ENCODE results near the gene TAS2R9.

GRCh38 chr12:10847744-10848143 is 37.8 kb upstream of the TAS2R9 start:
- no peak for TF ChIP-seq CTCF (IDR thresholded peaks at IDR 0.05)
- TF ChIP-seq POLR2A (IDR thresholded peaks at IDR 0.05), result no peak

All from heart left ventricle (tissue), 13 donors.